Measurements from ENCODE around the gene BBOX1. TPM values are rescaled to one million over a fixed set of nuclear protein-coding genes. Genes with fewer than 3 reads are reported as not detected.

Gene BBOX1
- polyA plus RNA-seq, 1 experiment = not detected

GRCh38 chr11:27075192-27075591 lies 34.6 kb downstream of the BBOX1 start:
- POLR2A ChIA-PET = no interaction called here

GRCh38 chr11:27075655-27076054 lies 35.0 kb downstream of the BBOX1 start:
- TF ChIP-seq CTCF (IDR thresholded peaks at IDR 0.05; ENCODE audit: insufficient read depth, low read depth, low read length) = no peak
- H3K4me3 ChIP-seq (ENCODE audit: low read depth, low read length) = no peak overlapping the region
- H3K36me3 ChIP-seq (ENCODE audit: control insufficient read depth, insufficient read depth, low read length) = no peaks in the 10 kb centered on the region
- ChIA-PET POLR2A (no interaction called here), CTCF (interaction anchor here (1.0 to 1.2 kb wide), 3 partner anchors 8 to 13 kb away, joined by 3 to 4 read pairs (median 4); no protein-coding TSS in a partner anchor)
- H3K27me3 ChIP-seq (ENCODE audit: control insufficient read depth, insufficient read depth, low read length) = no peaks in the 10 kb centered on the region
- no peak for DNase-seq (ENCODE audit: low read depth)

More at GRCh38 chr11:27075192-27075591, 34.6 kb downstream of the BBOX1 start:
- no peaks in the 10 kb centered on the region for H3K36me3 ChIP-seq (ENCODE audit: control insufficient read depth, insufficient read depth, low read length)
- CTCF ChIA-PET = interaction anchor here (0.9 to 1.0 kb wide), 2 partner anchors 12 to 44 kb away, joined by 3 to 4 read pairs; no protein-coding TSS in a partner anchor
- H3K27me3 ChIP-seq (ENCODE audit: control insufficient read depth, insufficient read depth, low read length) = no peaks in the 10 kb centered on the region
- no peak for TF ChIP-seq CTCF (IDR thresholded peaks at IDR 0.05; ENCODE audit: insufficient read depth, low read depth, low read length)
- H3K4me3 ChIP-seq (ENCODE audit: low read depth, low read length) = no peak overlapping the region
- DNase-seq (ENCODE audit: low read depth) = no peak

- Histone ChIP-seq H3K36me3 (ENCODE audit: control insufficient read depth, insufficient read depth, low read length) (no peaks in the 10 kb centered on the region), H3K27me3 (ENCODE audit: control insufficient read depth, insufficient read depth, low read length) (no peaks in the 10 kb centered on the region), H3K4me3 (ENCODE audit: low read depth, low read length) (no peak overlapping the region)
- ChIA-PET POLR2A (no interaction called here), CTCF (interaction anchor here (1.1 to 1.2 kb wide), 2 partner anchors 9 to 11 kb away, joined by 3 to 4 read pairs; no protein-coding TSS in a partner anchor)
- no peak for DNase-seq (ENCODE audit: low read depth)
- TF ChIP-seq CTCF (IDR thresholded peaks at IDR 0.05; ENCODE audit: insufficient read depth, low read depth, low read length) = no peak
These were observed 35.5 kb downstream of the BBOX1 start for GRCh38 chr11:27076121-27076589.

GRCh38 chr11:27081056-27081455 lies 40.4 kb downstream of the BBOX1 start:
- no peak for DNase-seq (ENCODE audit: low read depth)
- POLR2A ChIA-PET = no interaction called here
- no peaks in the 10 kb centered on the region for H3K36me3 ChIP-seq (ENCODE audit: control insufficient read depth, insufficient read depth, low read length)
- CTCF ChIA-PET = interaction anchor here (1.5 kb wide), 1 partner anchor 17 kb away, joined by 4 read pairs; no protein-coding TSS in a partner anchor
- H3K27me3 ChIP-seq (ENCODE audit: control insufficient read depth, insufficient read depth, low read length) = no peaks in the 10 kb centered on the region
- H3K4me3 ChIP-seq (ENCODE audit: low read depth, low read length) = no peak overlapping the region
- no peak for TF ChIP-seq CTCF (IDR thresholded peaks at IDR 0.05; ENCODE audit: insufficient read depth, low read depth, low read length)

GRCh38 chr11:27083241-27083640 lies 42.6 kb downstream of the BBOX1 start:
- TF ChIP-seq CTCF (IDR thresholded peaks at IDR 0.05; ENCODE audit: insufficient read depth, low read depth, low read length) = no peak
- CTCF ChIA-PET = no interaction called here
- Histone ChIP-seq H3K27me3 (ENCODE audit: control insufficient read depth, insufficient read depth, low read length) (no peaks in the 10 kb centered on the region), H3K4me3 (ENCODE audit: low read depth, low read length) (no peak overlapping the region), H3K36me3 (ENCODE audit: control insufficient read depth, insufficient read depth, low read length) (no peaks in the 10 kb centered on the region)
- POLR2A ChIA-PET = no interaction called here
- no peak for DNase-seq (ENCODE audit: low read depth)
